Superior temporal gyrus (tissue), 1 donor: Measurements from ENCODE around the gene PIEZO1.

ENCODE experiments used
- DNase-seq: peaks from one replicate; pipeline ENCODE4 v3.0.0-alpha.2; 2016; ENCODE audit errors: extremely low spot score

Gene PIEZO1

DNA sequence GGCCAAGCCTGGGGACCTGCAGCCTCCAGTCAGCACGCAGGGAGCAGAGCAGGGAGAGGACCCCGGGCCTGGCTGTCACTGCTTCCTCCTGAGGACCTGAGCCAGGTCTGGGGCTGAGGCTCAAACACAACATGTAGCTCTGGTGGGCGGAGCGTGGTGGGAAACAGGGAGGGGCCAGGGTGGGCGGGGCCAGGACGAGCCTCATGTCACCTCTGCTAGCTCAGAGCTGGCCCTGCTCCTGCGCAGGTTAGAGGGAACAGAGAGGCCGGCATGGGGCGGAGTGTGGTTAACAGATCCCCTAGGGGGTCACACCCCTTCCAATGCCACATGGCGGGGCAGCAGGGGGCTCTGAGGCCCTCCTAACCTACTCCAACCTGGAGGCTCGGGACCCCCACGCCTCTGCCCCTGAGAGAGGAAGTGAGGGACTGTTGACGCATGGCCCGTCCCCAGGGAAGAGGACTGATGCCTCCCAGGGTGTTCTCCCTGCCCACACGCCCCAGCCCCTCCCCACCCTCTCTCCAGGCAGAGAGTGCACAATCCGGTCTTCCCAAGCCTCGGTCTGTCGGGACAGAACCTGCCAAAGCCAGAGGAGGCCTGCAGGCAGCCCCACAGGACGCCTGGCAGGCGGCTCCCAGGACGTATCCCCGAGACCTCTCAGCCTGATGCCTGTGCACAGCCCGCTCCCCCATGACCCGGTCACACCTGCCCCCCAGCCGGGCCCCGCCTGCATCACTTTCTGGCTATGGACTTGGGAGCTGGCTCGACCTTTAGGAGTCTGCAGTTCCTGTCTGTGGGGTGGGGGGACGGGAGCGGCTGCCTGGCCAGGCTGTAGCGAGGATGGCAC, 15.2 kb downstream of the PIEZO1 start:
- DNase-seq: no peak

DNA sequence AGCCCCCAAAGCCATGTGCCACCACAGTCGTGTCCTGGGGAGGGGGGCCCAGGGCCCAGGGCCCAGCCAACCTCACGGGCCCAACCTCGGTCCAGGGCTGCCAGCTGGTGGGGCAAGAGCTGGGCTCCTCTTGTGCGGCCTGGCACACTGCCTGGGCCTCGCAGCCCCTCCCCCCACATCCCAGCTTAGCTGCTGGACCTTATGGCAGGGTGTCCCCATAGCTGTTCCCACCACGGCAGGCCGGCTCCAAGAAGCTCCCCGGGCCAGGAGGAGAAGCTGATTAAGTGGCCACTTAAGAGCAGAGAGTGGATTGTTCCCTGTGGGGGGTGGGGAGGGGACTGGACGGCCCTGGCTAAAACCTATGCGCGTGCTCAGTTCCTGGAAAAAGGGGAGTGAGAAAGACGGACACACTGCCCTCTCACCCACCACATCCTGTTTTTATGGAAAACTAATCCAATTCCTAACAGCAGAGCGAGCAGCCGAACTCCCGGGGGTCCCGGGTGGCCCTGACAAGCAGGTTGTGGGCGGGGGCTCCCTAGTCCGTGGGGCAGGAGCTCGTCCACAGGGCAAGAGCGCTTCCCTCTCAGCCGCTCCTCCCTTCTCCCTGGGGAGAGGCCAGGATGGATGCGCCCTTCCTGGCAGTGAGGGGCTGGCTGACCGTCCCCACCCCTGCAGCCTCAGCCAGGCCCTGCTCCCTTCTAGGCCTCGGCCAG, 16.8 kb downstream of the PIEZO1 start:
- DNase-seq: no peak

GRCh38 chr16:88767546-88768070, 17.4 kb downstream of the PIEZO1 start:
- no peak for DNase-seq

GRCh38 chr16:88766975-88767374, 18.0 kb downstream of the PIEZO1 start:
- DNase-seq: no peak

- DNase-seq: no peak
Observed at GRCh38 chr16:88764913-88765349, 20.1 kb downstream of the PIEZO1 start.

DNA sequence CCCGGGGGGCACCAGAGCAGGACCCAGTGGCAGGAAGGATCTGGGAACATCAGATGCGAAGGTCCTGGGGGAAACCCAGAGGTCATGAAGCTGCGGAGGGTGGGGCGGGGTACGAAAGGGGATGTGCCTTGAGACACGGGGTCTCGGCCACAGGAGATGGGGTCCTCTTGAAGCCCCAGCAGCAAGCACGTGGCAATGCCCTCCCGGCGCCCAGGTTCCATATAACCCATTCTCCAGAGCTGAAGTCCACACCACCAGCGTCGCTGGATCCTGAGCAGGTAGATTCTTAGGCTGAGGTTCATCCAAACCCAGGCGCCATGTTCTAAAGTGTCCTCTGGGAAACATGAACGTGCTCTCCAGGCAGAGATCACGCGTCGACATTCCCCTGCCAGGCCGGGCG, 20.9 kb downstream of the PIEZO1 start:
- DNase-seq: no peak

DNA sequence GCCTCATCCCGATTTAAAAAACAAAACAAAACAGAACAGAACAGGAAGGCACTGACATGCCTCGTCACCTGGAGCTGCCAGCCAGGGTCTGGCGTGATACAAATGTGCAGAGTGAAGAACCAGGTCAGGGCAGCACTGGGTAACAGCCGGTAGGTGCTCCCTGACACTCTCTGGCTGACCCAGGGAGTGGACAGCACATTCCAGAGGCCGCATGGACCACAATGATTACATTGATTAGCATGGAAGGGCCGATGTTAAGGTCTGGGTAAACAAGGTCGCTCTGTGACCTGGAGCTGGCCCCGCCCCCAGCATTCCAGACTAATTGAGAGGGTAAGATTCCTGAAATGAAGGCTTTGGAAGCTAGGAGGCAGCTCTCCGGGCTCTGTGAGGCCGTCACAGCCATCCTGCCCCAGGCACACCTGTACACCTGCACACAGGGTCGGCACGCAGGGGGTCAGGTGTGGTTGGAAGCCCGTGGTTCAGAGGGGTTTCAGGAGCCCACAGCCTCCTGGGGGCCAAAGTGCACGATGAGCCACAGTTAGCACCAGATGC, 21.4 kb downstream of the PIEZO1 start:
- DNase-seq: no peak

DNA sequence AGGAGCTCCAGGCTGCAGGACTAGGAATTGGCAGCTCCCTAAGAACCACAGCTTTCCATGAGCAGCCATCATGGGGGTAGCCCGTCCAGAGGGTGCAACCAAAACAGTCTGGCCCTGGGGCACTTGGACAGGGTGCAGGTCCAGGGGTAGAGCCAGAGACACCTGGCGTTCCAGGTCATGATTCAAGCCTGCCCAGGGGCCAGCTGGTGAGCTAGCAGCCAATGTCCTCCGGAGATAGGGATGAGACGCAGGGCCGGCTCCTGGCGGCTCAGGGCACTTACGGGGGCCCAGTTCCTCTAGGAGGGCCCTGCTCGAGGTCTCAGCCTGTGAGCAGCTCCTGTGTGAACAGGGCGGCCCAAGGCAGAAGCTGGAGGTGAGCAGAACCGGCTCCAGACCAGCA, 22.1 kb downstream of the PIEZO1 start:
- no peak for DNase-seq

DNA sequence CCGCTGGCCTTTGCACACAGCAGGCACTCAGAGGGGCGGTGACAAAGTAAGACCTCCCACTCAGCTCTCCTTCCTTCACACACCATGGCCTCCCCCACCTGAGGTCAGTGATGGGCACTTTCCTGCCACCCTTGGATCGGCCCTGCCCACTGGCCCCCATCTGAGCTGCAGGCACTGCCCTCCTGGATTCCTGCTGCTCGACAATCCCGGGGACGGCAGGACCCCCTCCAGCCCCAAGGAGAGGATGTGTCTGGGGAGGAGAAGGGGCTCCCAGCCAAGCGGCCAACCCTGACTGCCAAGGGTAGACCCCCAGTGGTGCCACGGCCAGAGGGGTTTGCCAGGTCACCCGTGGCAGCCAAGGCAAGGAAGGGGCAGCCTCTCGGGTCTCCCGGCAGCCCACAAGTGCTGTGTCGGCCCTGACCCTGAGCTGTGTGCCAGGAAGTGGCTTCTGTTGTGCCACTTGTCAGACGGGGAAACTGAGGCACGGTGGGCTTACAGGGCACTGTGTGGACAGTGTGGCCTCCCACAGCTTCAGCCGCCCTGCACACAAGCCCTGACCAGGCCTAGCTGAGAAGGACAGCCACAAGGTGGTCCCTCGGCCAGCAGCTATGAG, 22.7 kb downstream of the PIEZO1 start:
- DNase-seq: no peak

DNA sequence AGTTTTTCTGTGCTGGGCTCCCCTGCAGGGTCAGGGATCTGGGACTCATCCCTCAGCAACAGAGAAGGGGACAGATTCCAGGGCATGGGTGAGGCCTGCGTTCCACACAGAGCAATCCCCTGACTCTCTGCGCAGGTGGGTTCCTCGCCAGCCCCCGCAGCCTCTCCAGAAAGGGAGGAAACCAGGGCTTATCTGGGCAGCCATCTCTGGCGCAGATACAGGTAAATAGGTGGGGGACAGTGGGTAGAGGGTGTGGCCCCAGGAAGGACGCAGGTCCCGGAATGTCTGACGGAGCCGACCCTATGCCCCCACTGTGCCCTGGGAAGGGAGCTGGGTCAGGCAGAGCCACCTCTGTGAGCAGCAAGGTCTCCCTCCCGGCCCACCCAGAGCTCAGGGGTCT, 23.2 kb downstream of the PIEZO1 start:
- no peak for DNase-seq

- DNase-seq: no peak
Observed at GRCh38 chr16:88761143-88761534, 23.9 kb downstream of the PIEZO1 start.

- DNase-seq: no peak
Observed at GRCh38 chr16:88760424-88761142, 24.4 kb downstream of the PIEZO1 start.

- no peak for DNase-seq
Observed at GRCh38 chr16:88759976-88760350, 25.1 kb downstream of the PIEZO1 start.

- no peak for DNase-seq
Observed at GRCh38 chr16:88759245-88759975, 25.6 kb downstream of the PIEZO1 start.

DNA sequence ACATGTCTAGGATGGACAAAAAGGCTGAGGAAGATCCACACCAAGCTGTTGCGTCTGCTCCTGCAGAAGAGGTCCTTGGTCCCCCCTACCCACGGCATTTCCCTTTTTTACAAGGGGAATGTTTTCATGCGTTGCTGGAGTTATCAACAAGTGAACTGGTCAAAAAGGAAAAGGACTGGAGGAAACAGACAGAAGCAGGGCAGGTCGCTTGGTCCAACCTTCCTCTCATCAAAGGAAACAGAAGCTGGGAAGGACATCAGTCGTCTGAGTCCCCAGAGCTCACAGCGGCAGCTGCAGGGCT, 26.1 kb downstream of the PIEZO1 start:
- no peak for DNase-seq

- DNase-seq: no peak
Observed at GRCh38 chr16:88758227-88758943, 26.6 kb downstream of the PIEZO1 start.

- DNase-seq: no peak
Observed at GRCh38 chr16:88755745-88756443, 29.1 kb downstream of the PIEZO1 start.

DNA sequence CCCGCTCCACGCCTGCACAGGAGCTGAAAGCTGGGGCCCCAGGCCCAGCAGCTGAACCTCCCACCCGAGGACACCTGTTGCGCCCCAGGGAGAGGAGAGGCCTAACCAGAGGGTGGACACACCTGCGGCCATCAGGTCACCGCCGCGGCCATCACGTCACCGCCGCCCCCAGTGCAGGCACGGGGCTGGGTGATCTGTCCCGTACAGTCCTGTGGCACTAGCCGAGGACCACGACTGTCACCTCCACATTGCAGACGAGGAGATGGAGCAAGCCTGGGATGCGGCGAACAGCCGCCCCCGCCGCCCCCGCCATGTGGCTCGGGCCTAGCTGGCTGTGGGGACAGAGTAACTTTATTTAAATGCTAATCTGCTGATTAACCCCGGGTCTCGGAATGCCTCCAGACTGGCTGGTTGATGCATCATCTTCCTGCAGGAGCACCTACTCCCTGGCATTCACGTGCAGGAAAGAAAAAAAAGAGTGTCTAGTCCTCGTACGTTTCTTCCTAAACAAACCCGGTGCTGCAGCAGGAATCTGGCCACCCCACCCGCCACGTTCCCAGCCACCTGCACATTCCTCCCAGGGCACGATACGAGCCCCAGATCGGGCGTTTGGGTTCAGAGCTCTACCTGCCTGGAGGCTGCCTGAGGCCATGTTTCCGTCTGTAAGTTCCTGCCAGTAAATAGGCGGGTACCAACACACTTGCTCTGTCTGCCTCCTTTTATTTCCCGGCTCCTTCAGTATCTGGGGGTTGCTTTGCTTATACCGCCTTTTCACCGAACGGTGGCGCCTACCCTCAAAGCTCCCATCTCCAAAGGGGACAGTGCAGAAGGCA, 29.9 kb downstream of the PIEZO1 start:
- no peak for DNase-seq
